ENCODE measurements around the gene CD81. TPM values are rescaled to one million over a fixed set of nuclear protein-coding genes. Genes with fewer than 3 reads are reported as not detected.
"Not testable (repeated sequence)": the region's sequence is repeated elsewhere in the genome, so short reads cannot be mapped to it uniquely, and the experiment has no call there.

Gene CD81
- total RNA-seq, 1 donor from 2014 or later = 347 TPM

DNA sequence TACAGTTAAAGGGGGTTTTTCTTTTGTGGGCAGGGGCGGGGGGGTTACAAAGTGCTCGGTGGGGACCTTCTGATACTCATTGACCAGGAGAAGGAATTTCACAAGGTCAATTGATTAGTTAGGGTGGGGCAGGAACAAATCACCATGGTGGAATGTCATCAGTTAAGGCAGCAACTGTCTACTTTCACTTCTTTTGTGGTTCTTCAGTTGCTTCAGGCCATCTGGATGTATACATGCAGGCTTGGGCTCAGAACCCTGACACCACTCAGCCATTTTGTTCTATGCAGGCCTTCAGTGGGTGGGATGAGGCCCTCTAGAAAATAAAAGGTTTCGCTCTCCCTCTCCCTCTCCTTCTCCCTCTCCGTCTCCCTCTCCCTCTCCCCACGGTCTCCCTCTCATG lies 45.7 kb upstream of the CD81 start:
- H3K27me3 Mint-ChIP-seq (ENCODE audit: unreplicated experiment) = peaks cover 7% of the 10 kb centered on the region
- H3K4me3 Mint-ChIP-seq (ENCODE audit: unreplicated experiment) = no peak overlapping the region
- DNase-seq = no peak
- peaks cover 2% of the 10 kb centered on the region for H3K9me3 Mint-ChIP-seq (ENCODE audit: unreplicated experiment)
- TF ChIP-seq, protein P1, sequence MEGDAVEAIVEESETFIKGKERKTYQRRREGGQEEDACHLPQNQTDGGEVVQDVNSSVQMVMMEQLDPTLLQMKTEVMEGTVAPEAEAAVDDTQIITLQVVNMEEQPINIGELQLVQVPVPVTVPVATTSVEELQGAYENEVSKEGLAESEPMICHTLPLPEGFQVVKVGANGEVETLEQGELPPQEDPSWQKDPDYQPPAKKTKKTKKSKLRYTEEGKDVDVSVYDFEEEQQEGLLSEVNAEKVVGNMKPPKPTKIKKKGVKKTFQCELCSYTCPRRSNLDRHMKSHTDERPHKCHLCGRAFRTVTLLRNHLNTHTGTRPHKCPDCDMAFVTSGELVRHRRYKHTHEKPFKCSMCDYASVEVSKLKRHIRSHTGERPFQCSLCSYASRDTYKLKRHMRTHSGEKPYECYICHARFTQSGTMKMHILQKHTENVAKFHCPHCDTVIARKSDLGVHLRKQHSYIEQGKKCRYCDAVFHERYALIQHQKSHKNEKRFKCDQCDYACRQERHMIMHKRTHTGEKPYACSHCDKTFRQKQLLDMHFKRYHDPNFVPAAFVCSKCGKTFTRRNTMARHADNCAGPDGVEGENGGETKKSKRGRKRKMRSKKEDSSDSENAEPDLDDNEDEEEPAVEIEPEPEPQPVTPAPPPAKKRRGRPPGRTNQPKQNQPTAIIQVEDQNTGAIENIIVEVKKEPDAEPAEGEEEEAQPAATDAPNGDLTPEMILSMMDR (IDR thresholded peaks at IDR 0.05; ENCODE audit: partially characterized antibody, unreplicated experiment) = no peak
- no peaks in the 10 kb centered on the region for H3K4me1 Mint-ChIP-seq (ENCODE audit: low read depth, unreplicated experiment)
- peaks cover 16% of the 10 kb centered on the region for H3K36me3 Mint-ChIP-seq (ENCODE audit: unreplicated experiment)
- no peak overlapping the region for H3K27ac Mint-ChIP-seq (ENCODE audit: unreplicated experiment)

DNA sequence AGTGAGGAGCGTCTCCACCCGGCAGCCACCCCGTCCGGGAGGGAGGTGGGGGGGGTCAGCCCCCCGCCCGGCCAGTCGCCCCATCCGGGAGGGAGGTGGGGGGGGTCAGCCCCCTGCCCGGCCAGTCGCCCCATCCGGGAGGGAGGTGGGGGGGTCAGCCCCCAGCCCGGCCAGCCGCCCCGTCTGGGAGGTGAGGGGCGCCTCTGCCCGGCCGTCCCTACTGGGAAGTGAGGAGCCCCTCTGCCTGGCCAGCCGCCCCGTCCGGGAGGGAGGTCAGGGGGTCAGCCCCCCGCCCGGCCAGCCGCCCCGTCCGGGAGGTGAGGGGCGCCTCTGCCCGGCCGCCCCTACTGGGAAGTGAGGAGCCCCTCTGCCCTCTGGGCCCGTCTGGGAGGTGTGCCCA lies 44.5 kb upstream of the CD81 start:
- H3K9me3 Mint-ChIP-seq (ENCODE audit: unreplicated experiment); H3K27ac Mint-ChIP-seq (ENCODE audit: unreplicated experiment); H3K4me1 Mint-ChIP-seq (ENCODE audit: low read depth, unreplicated experiment); H3K27me3 Mint-ChIP-seq (ENCODE audit: unreplicated experiment); H3K4me3 Mint-ChIP-seq (ENCODE audit: unreplicated experiment); DNase-seq: not testable (repeated sequence)
- peaks cover 16% of the 10 kb centered on the region for H3K36me3 Mint-ChIP-seq (ENCODE audit: unreplicated experiment)

DNA sequence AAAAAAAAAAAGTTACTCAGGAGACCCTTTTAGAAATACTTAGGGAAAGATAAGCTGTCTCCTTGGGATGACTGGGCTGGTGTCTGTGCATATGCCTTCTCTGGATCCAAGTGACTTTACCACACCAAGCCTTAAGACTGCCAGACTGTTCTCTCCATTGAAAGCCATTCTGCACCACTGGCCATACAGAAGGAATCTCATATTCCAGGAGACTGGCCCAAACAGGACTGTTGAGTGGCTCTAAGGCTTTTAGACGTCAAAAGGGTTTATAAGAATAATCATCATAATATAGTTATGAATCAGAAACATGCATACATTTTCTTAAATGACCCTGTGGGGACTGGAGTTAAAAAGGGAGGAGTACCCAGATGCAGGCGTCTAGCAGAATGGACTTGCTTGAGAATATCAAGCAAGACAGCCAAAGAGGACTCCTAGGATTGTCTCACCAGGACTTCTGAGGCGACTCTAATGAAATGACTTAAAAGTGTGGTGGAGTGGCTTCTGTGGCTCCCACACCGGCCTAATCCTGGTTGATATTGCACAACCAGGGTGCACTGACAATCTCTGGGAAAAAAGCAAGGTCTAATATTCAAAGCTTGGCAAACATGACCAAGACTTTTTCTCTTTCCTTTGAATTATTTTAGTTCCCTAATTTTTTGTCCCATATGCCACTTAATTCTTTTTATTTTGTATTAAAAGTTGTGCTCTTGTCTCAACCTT lies 43.5 kb upstream of the CD81 start:
- not testable (repeated sequence) for H3K27ac Mint-ChIP-seq (ENCODE audit: unreplicated experiment); H3K4me3 Mint-ChIP-seq (ENCODE audit: unreplicated experiment); DNase-seq; H3K4me1 Mint-ChIP-seq (ENCODE audit: low read depth, unreplicated experiment); H3K27me3 Mint-ChIP-seq (ENCODE audit: unreplicated experiment); H3K9me3 Mint-ChIP-seq (ENCODE audit: unreplicated experiment)
- H3K36me3 Mint-ChIP-seq (ENCODE audit: unreplicated experiment) = peaks cover 16% of the 10 kb centered on the region

DNA sequence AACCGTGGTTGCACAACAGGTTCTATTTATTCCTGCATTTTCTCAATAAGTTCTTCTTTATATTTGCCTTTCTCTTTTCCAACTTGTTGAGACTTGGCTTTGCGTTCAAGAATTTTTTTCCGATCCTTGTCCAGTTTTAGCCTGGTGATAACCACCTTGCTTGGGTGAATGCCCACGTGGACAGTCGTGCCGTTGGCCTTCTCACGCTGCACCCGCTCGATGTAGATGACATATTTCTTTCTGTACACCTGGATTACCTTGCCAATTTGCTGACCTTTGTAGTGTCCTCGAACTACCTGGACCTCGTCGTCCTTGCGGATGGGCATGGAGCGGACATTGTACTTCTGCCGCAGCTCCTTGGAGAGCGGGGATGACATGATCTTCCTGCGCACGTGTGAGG lies 41.8 kb upstream of the CD81 start:
- not testable (repeated sequence) for H3K27ac Mint-ChIP-seq (ENCODE audit: unreplicated experiment); H3K36me3 Mint-ChIP-seq (ENCODE audit: unreplicated experiment); H3K4me1 Mint-ChIP-seq (ENCODE audit: low read depth, unreplicated experiment); H3K27me3 Mint-ChIP-seq (ENCODE audit: unreplicated experiment); H3K4me3 Mint-ChIP-seq (ENCODE audit: unreplicated experiment); H3K9me3 Mint-ChIP-seq (ENCODE audit: unreplicated experiment); DNase-seq

DNA sequence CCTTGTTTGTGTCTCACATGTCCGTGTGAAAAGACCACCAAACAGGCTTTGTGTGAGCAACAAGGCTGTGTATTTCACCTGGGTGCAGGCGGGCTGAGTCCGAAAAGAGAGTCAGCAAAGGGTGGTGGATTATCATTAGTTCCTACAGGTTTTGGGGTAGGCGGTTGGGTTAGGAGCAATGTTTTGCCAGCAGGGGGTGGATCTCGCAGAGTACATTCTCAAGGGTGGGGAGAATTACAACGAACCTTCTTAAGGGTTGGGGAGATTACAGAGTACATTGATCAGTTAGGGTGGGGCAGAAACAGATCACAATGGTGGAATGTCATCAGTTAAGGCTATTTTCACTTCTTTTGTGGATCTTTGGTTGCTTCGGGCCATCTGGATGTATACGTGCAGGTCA lies 38.4 kb upstream of the CD81 start:
- not testable (repeated sequence) for H3K36me3 Mint-ChIP-seq (ENCODE audit: unreplicated experiment); H3K27ac Mint-ChIP-seq (ENCODE audit: unreplicated experiment); H3K4me1 Mint-ChIP-seq (ENCODE audit: low read depth, unreplicated experiment); H3K27me3 Mint-ChIP-seq (ENCODE audit: unreplicated experiment); DNase-seq; H3K4me3 Mint-ChIP-seq (ENCODE audit: unreplicated experiment); H3K9me3 Mint-ChIP-seq (ENCODE audit: unreplicated experiment)

DNA sequence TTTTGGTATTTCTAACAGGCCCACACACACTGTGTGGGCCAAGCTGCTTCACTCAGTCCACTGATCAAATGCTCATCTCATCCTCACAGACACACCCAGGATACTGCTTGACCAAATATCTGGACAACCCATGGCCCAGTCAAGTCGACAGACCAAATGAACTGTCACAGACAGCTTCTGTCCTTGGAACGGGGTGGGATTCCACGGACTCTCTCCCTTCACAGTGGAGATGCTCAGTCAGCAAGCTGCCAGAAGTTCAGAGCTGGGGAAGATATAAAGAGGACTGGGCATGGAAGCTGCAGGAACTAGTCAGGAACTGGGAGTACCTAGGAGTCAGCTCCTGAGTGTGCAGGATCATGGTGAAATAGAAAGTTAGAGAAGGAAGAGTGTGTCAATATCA lies 34.6 kb upstream of the CD81 start:
- DNase-seq = no peak

DNA sequence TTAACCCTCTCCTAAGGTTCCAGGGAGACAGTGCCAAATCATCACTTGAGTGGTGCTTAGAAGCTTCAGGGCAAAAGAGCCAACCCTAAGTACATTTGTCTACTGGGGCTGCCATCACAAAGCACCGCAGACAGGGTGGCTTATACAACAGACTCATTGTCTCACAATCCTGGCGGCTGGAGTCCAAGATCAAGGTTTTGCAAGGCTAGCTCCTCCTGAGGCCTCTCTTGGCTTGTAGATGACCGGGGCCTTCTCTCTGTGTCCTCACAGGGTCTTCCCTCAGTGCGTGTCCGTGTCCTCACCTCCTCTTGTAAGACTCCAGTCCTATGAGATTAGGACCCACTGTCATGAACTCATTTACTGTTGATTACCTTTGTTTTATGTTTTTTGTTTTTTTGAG lies 34.1 kb upstream of the CD81 start:
- Mint-ChIP-seq H3K4me1 (ENCODE audit: low read depth, unreplicated experiment) (no peaks in the 10 kb centered on the region), H3K27ac (ENCODE audit: unreplicated experiment) (no peak overlapping the region), H3K9me3 (ENCODE audit: unreplicated experiment) (peaks cover 6% of the 10 kb centered on the region), H3K36me3 (ENCODE audit: unreplicated experiment) (peaks cover 4% of the 10 kb centered on the region), H3K27me3 (ENCODE audit: unreplicated experiment) (peaks cover 1% of the 10 kb centered on the region), H3K4me3 (ENCODE audit: unreplicated experiment) (no peak overlapping the region)
- TF ChIP-seq, protein P1 (IDR thresholded peaks at IDR 0.05; ENCODE audit: partially characterized antibody, unreplicated experiment) = no peak
- DNase-seq = no peak

More for the DNA sequence above, 34.6 kb upstream of the CD81 start:
- H3K27me3 Mint-ChIP-seq (ENCODE audit: unreplicated experiment) = peaks cover 1% of the 10 kb centered on the region
- no peak overlapping the region for H3K27ac Mint-ChIP-seq (ENCODE audit: unreplicated experiment)
- TF ChIP-seq, protein P1 (IDR thresholded peaks at IDR 0.05; ENCODE audit: partially characterized antibody, unreplicated experiment) = no peak
- H3K36me3 Mint-ChIP-seq (ENCODE audit: unreplicated experiment) = peaks cover 4% of the 10 kb centered on the region
- no peaks in the 10 kb centered on the region for H3K4me1 Mint-ChIP-seq (ENCODE audit: low read depth, unreplicated experiment)
- peaks cover 6% of the 10 kb centered on the region for H3K9me3 Mint-ChIP-seq (ENCODE audit: unreplicated experiment)
- H3K4me3 Mint-ChIP-seq (ENCODE audit: unreplicated experiment) = no peak overlapping the region

All from glutamatergic neuron (in vitro differentiated cells).